Measurements from ENCODE around the gene PPP2R2D.

DNA sequence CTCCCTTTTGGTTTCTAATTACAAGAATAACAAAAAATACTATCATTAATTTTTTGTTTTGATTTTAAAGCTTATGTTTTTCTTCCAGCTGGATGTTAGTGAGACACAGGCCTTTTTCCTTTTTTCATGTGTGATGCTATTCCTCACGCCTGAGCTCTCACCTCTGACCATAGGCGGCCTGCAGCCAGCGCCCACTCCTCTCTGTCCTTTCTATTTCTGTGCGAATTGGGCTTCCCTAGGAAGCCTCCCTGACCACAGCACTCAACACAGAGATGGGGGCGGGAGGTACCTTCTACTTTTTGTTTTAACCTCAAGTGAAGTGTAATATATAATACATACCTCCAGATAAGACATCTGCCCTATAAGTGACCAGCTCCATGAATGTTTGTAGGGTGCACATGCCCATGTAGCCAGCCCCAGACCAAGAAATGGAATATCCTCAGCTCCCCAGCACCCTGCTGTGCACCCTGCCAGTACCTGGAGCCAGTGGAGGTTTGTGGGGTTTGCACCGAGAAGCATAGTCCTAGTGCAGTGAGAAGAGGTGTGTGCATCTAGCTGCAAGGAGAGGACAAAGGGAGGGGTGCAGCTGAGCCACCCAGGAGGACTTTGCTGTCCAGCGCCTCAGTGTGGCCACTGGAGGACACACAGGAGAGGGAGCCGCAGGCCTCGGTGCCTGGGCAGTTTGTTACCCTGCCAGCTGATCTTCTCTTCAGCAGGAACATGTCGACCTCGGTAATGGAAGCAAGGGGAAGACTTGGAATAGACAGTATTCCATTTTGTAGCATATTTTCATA is 42.4 kb downstream of the PPP2R2D start:
- TF ChIP-seq, protein P1, sequence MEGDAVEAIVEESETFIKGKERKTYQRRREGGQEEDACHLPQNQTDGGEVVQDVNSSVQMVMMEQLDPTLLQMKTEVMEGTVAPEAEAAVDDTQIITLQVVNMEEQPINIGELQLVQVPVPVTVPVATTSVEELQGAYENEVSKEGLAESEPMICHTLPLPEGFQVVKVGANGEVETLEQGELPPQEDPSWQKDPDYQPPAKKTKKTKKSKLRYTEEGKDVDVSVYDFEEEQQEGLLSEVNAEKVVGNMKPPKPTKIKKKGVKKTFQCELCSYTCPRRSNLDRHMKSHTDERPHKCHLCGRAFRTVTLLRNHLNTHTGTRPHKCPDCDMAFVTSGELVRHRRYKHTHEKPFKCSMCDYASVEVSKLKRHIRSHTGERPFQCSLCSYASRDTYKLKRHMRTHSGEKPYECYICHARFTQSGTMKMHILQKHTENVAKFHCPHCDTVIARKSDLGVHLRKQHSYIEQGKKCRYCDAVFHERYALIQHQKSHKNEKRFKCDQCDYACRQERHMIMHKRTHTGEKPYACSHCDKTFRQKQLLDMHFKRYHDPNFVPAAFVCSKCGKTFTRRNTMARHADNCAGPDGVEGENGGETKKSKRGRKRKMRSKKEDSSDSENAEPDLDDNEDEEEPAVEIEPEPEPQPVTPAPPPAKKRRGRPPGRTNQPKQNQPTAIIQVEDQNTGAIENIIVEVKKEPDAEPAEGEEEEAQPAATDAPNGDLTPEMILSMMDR (conservative IDR thresholded peaks at IDR 0.05; ENCODE audit: low read depth, low read length), result peak; percentile 60
- no peak for TF ChIP-seq EZH2 (IDR thresholded peaks at IDR 0.05; ENCODE audit: low read length, unreplicated experiment)

Data from PC-3 (cell line).